Type B pancreatic cell (in vitro differentiated cells): ENCODE results near the gene SNCAIP. TPM values are rescaled to one million over a fixed set of nuclear protein-coding genes. Genes with fewer than 3 reads are reported as not detected.

Experiments
- DNase-seq: peaks from one replicate; pipeline ENCODE4 v3.0.0; 2021; ENCODE audit warnings: mixed read lengths; ENCODE audit not compliant: unreplicated experiment; ENCODE audit errors: extremely low spot score
- H3K27ac Mint-ChIP-seq: 2 replicates; pipeline ENCODE4 v1.8.0; 2021; ENCODE audit warnings: mild to moderate bottlenecking, mixed read lengths
- H3K27me3 Mint-ChIP-seq: 2 replicates; pipeline ENCODE4 v1.8.0; 2021; ENCODE audit warnings: mixed read lengths
- H3K36me3 Mint-ChIP-seq: 2 replicates; pipeline ENCODE4 v1.8.0; 2021; ENCODE audit warnings: mixed read lengths
- H3K4me1 Mint-ChIP-seq: one replicate; pipeline ENCODE4 v1.8.0; 2021; ENCODE audit warnings: mixed read lengths; ENCODE audit not compliant: unreplicated experiment
- H3K4me3 Mint-ChIP-seq: 2 replicates; pipeline ENCODE4 v1.8.0; 2021; ENCODE audit warnings: mild to moderate bottlenecking, mixed read lengths
- H3K9me3 Mint-ChIP-seq: 2 replicates; pipeline ENCODE4 v1.8.0; 2021; ENCODE audit warnings: mixed read lengths
- CTCF ChIP-seq: fragments of 200-600 bp; sonication (generic); conservative IDR thresholded peaks from 2 replicates; pipeline ENCODE4 v1.5.0; 2021; ENCODE audit warnings: antibody characterized with exemption, mild to moderate bottlenecking
- total RNA-seq: library from RNA; stranded (reverse); gene quantifications from 2 replicates; pipeline ENCODE4 v1.2.1, GENCODE V29; 2021; ENCODE audit warnings: low replicate concordance

SNCAIP gene
- total RNA-seq, 1 donor from 2014 or later = 31.6 TPM

- TF ChIP-seq CTCF = no peak
- H3K36me3 Mint-ChIP-seq = peaks cover 5% of the 10 kb centered on the region
- no peak for DNase-seq
- peaks cover 5% of the 10 kb centered on the region for H3K9me3 Mint-ChIP-seq
- H3K27me3 Mint-ChIP-seq = no peaks in the 10 kb centered on the region
- H3K4me1 Mint-ChIP-seq = peaks cover 20% of the 10 kb centered on the region
- no peak overlapping the region for H3K27ac Mint-ChIP-seq
- no peak overlapping the region for H3K4me3 Mint-ChIP-seq
Measured at GRCh38 chr5:122490718-122491117, 178.7 kb downstream of the SNCAIP start.

GRCh38 chr5:122492675-122493074 lies 180.6 kb downstream of the SNCAIP start:
- H3K4me3 Mint-ChIP-seq = peak overlapping the region; percentile 29
- H3K27me3 Mint-ChIP-seq = no peaks in the 10 kb centered on the region
- TF ChIP-seq CTCF = peak; percentile 58
- DNase-seq = no peak
- H3K4me1 Mint-ChIP-seq = peaks cover 20% of the 10 kb centered on the region
- H3K36me3 Mint-ChIP-seq = peaks cover 5% of the 10 kb centered on the region
- H3K9me3 Mint-ChIP-seq = peaks cover 5% of the 10 kb centered on the region
- peak overlapping the region; percentile 78 for H3K27ac Mint-ChIP-seq

- H3K27ac Mint-ChIP-seq = peak overlapping the region; percentile 78
- peak; percentile 73 for DNase-seq
- H3K27me3 Mint-ChIP-seq = no peaks in the 10 kb centered on the region
- peaks cover 23% of the 10 kb centered on the region for H3K4me1 Mint-ChIP-seq
- peak overlapping the region; percentile 29 for H3K4me3 Mint-ChIP-seq
- peaks cover 5% of the 10 kb centered on the region for H3K36me3 Mint-ChIP-seq
- TF ChIP-seq CTCF = no peak
- no peaks in the 10 kb centered on the region for H3K9me3 Mint-ChIP-seq
Measured at GRCh38 chr5:122493091-122494021, 181.3 kb downstream of the SNCAIP start.

GRCh38 chr5:122494109-122494508 lies 182.1 kb downstream of the SNCAIP start:
- H3K27ac Mint-ChIP-seq = peak overlapping the region; percentile 78
- no peak for DNase-seq

GRCh38 chr5:122498163-122498562 lies 186.1 kb downstream of the SNCAIP start:
- no peak overlapping the region for H3K27ac Mint-ChIP-seq
- no peaks in the 10 kb centered on the region for H3K9me3 Mint-ChIP-seq
- TF ChIP-seq CTCF = peak; percentile 61
- no peaks in the 10 kb centered on the region for H3K36me3 Mint-ChIP-seq
- H3K4me1 Mint-ChIP-seq = peaks cover 44% of the 10 kb centered on the region
- no peak for DNase-seq
- peaks cover 6% of the 10 kb centered on the region for H3K27me3 Mint-ChIP-seq
- H3K4me3 Mint-ChIP-seq = no peak overlapping the region

More at GRCh38 chr5:122494109-122494508, 182.1 kb downstream of the SNCAIP start:
- H3K4me1 Mint-ChIP-seq = peaks cover 24% of the 10 kb centered on the region
- no peaks in the 10 kb centered on the region for H3K9me3 Mint-ChIP-seq
- H3K4me3 Mint-ChIP-seq = peak overlapping the region; percentile 23
- H3K36me3 Mint-ChIP-seq = no peaks in the 10 kb centered on the region
- TF ChIP-seq CTCF = no peak
- peaks cover 2% of the 10 kb centered on the region for H3K27me3 Mint-ChIP-seq
